Measurements from ENCODE around the gene BRAT1.
A peak's percentile ranks its signal among the peaks of the same experiment; 100 is the strongest.

The BRAT1 gene

GRCh38 chr7:2525658-2526630, 29.4 kb downstream of the BRAT1 start:
- Histone ChIP-seq H3K14ac (ENCODE audit: low read length) (no peak overlapping the region), H3K9ac (ENCODE audit: low read length) (no peak overlapping the region), H2AK5ac (ENCODE audit: low read length) (peak overlapping the region; percentile 44), H3K18ac (ENCODE audit: low read length) (no peak overlapping the region), H3K9me3 (ENCODE audit: insufficient read depth, low read depth, low read length) (peaks cover 2% of the 10 kb centered on the region), H3K36me3 (ENCODE audit: control insufficient read depth in 1 of 2, insufficient read depth in 2 of 2, low read length in 2 of 2) (peaks cover 35 to 38% of the 10 kb centered on the region in 2 experiments), H4K91ac (ENCODE audit: low read depth, low read length) (no peak overlapping the region), H3K27me3 (ENCODE audit: insufficient read depth, low read length) (peaks cover 2% of the 10 kb centered on the region), H2BK120ac (ENCODE audit: insufficient read depth, low read length, poor library complexity) (no peak overlapping the region), H3K23ac (ENCODE audit: low read length) (no peak overlapping the region), H4K8ac (ENCODE audit: low read depth, low read length) (no peak overlapping the region), H2BK5ac (ENCODE audit: low read depth, low read length, poor library complexity) (no peak overlapping the region), H3K4me2 (ENCODE audit: low read length) (no peak overlapping the region), H2BK12ac (ENCODE audit: low read length) (peak overlapping the region; percentile 62), H3K27ac (ENCODE audit: low read depth, low read length) (no peak overlapping the region), H3K4me1 (ENCODE audit: control insufficient read depth in 1 of 2, insufficient read depth in 2 of 2, low read length in 2 of 2) (peaks cover 58 to 60% of the 10 kb centered on the region in 2 experiments), H4K12ac (ENCODE audit: low read depth, low read length) (no peak overlapping the region), H3K4ac (ENCODE audit: low read depth, low read length) (no peak overlapping the region), H3K79me2 (ENCODE audit: control insufficient read depth, insufficient read depth, low read length, poor library complexity) (peaks cover 9% of the 10 kb centered on the region), H3K4me3 (ENCODE audit: low read depth, low read length) (no peak overlapping the region), H2AFZ (ENCODE audit: insufficient read depth, low read length, poor library complexity) (no peak overlapping the region), H3K79me1 (ENCODE audit: low read length) (peaks cover 34% of the 10 kb centered on the region)
- DNase-seq: no peak
- WGBS (ENCODE audit: extremely low coverage, insufficient coverage, insufficient read length): no CpG with 5 or more reads among the region's 36 CpGs

- H2BK5ac ChIP-seq (ENCODE audit: low read depth, low read length, poor library complexity): peak overlapping the region; percentile 13
- peak overlapping the region; percentile 71 for H4K8ac ChIP-seq (ENCODE audit: low read depth, low read length)
- H3K4me3 ChIP-seq (ENCODE audit: low read depth, low read length): no peak overlapping the region
- peaks cover 5% of the 10 kb centered on the region for H3K27me3 ChIP-seq (ENCODE audit: insufficient read depth, low read length)
- peak overlapping the region; percentile 68 for H4K12ac ChIP-seq (ENCODE audit: low read depth, low read length)
- peaks cover 2% of the 10 kb centered on the region for H3K9me3 ChIP-seq (ENCODE audit: insufficient read depth, low read depth, low read length)
- H3K4me1 ChIP-seq (ENCODE audit: control insufficient read depth in 1 of 2, insufficient read depth in 2 of 2, low read length in 2 of 2): peaks cover 52 to 58% of the 10 kb centered on the region in 2 experiments
- peak overlapping the region; percentile 53 for H3K4ac ChIP-seq (ENCODE audit: low read depth, low read length)
- peaks cover 29% of the 10 kb centered on the region for H3K79me1 ChIP-seq (ENCODE audit: low read length)
- H3K27ac ChIP-seq (ENCODE audit: low read depth, low read length): no peak overlapping the region
- H2AK5ac ChIP-seq (ENCODE audit: low read length): peak overlapping the region; percentile 95
- H2BK12ac ChIP-seq (ENCODE audit: low read length): peak overlapping the region; percentile 80
- peak overlapping the region; percentile 91 for H2BK120ac ChIP-seq (ENCODE audit: insufficient read depth, low read length, poor library complexity)
- H2AFZ ChIP-seq (ENCODE audit: insufficient read depth, low read length, poor library complexity): no peak overlapping the region
- no peak overlapping the region for H3K4me2 ChIP-seq (ENCODE audit: low read length)
- H3K79me2 ChIP-seq (ENCODE audit: control insufficient read depth, insufficient read depth, low read length, poor library complexity): peaks cover 10% of the 10 kb centered on the region
- no peak overlapping the region for H3K9ac ChIP-seq (ENCODE audit: low read length)
- H3K14ac ChIP-seq (ENCODE audit: low read length): peak overlapping the region; percentile 84
- H3K36me3 ChIP-seq (ENCODE audit: control insufficient read depth in 1 of 2, insufficient read depth in 2 of 2, low read length in 2 of 2): peaks cover 35 to 38% of the 10 kb centered on the region in 2 experiments
- no peak overlapping the region for H3K23ac ChIP-seq (ENCODE audit: low read length)
- WGBS (ENCODE audit: extremely low coverage, insufficient coverage, insufficient read length): no CpG with 5 or more reads among the region's 53 CpGs
- H3K18ac ChIP-seq (ENCODE audit: low read length): peak overlapping the region; percentile 25
- peak overlapping the region; percentile 67 for H4K91ac ChIP-seq (ENCODE audit: low read depth, low read length)
- peak; percentile 88 for DNase-seq
Observed at GRCh38 chr7:2524808-2525657, 30.3 kb downstream of the BRAT1 start.

- peaks cover 6% of the 10 kb centered on the region for H3K27me3 ChIP-seq (ENCODE audit: insufficient read depth, low read length)
- peak overlapping the region; percentile 79 for H3K4me2 ChIP-seq (ENCODE audit: low read length)
- H4K91ac ChIP-seq (ENCODE audit: low read depth, low read length): peak overlapping the region; percentile 67
- peak overlapping the region; percentile 13 for H3K4me3 ChIP-seq (ENCODE audit: low read depth, low read length)
- H3K27ac ChIP-seq (ENCODE audit: low read depth, low read length): peak overlapping the region; percentile 88
- H2AK5ac ChIP-seq (ENCODE audit: low read length): peak overlapping the region; percentile 95
- no CpG with 5 or more reads among the region's 51 CpGs for WGBS (ENCODE audit: extremely low coverage, insufficient coverage, insufficient read length)
- H2AFZ ChIP-seq (ENCODE audit: insufficient read depth, low read length, poor library complexity): peak overlapping the region; percentile 40
- peak overlapping the region; percentile 71 for H3K4ac ChIP-seq (ENCODE audit: low read depth, low read length)
- peak; percentile 60 to 78 for DNase-seq
- H3K79me1 ChIP-seq (ENCODE audit: low read length): peaks cover 29% of the 10 kb centered on the region
- H3K79me2 ChIP-seq (ENCODE audit: control insufficient read depth, insufficient read depth, low read length, poor library complexity): peaks cover 10% of the 10 kb centered on the region
- peak overlapping the region; percentile 78 for H2BK5ac ChIP-seq (ENCODE audit: low read depth, low read length, poor library complexity)
- peak overlapping the region; percentile 84 for H3K14ac ChIP-seq (ENCODE audit: low read length)
- H4K8ac ChIP-seq (ENCODE audit: low read depth, low read length): peak overlapping the region; percentile 83
- peak overlapping the region; percentile 91 for H2BK120ac ChIP-seq (ENCODE audit: insufficient read depth, low read length, poor library complexity)
- H3K9ac ChIP-seq (ENCODE audit: low read length): peak overlapping the region; percentile 21
- H3K36me3 ChIP-seq (ENCODE audit: control insufficient read depth in 1 of 2, insufficient read depth in 2 of 2, low read length in 2 of 2): peaks cover 33 to 36% of the 10 kb centered on the region in 2 experiments
- H3K9me3 ChIP-seq (ENCODE audit: insufficient read depth, low read depth, low read length): peaks cover 2% of the 10 kb centered on the region
- H2BK12ac ChIP-seq (ENCODE audit: low read length): peak overlapping the region; percentile 80
- peak overlapping the region; percentile 87 for H3K18ac ChIP-seq (ENCODE audit: low read length)
- H4K12ac ChIP-seq (ENCODE audit: low read depth, low read length): peak overlapping the region; percentile 68
- H3K4me1 ChIP-seq (ENCODE audit: control insufficient read depth in 1 of 2, insufficient read depth in 2 of 2, low read length in 2 of 2): peaks cover 45 to 52% of the 10 kb centered on the region in 2 experiments
- H3K23ac ChIP-seq (ENCODE audit: low read length): no peak overlapping the region
Observed at GRCh38 chr7:2523941-2524807, 31.1 kb downstream of the BRAT1 start.

Measured in trophoblast cell (in vitro differentiated cells and primary cell).